Activated B cell treated with CpG ODN at 0.5 μM for 24 hours (primary cell): ENCODE measurements around the gene INCA1. TPM values are rescaled to one million over a fixed set of nuclear protein-coding genes. Genes with fewer than 3 reads are reported as not detected.
"Not testable (repeated sequence)": the region's sequence is repeated elsewhere in the genome, so short reads cannot be mapped to it uniquely, and the experiment has no call there.

Source experiments
- ATAC-seq: fragments of 200-7000 bp; cut with Tn5 transposase; one replicate; pipeline ENCODE4 v1.10.0; 2021; ENCODE audit warnings: low read depth, mild to moderate bottlenecking, moderate library complexity
- CTCF ChIA-PET: fragments of 350-600 bp; sonication (Branson Sonifier 250); formaldehyde crosslinking; loops from one replicate; lab custom pipeline; 2021; ENCODE audit warnings: antibody characterized with exemption; lab: Charles Lee
- POLR2A ChIA-PET: fragments of 350-600 bp; sonication (Branson Sonifier 250); formaldehyde crosslinking; loops from one replicate; lab custom pipeline; 2021; ENCODE audit warnings: antibody characterized with exemption; lab: Charles Lee
- DNase-seq: peaks from one replicate; pipeline ENCODE4 v3.0.0; 2022
- H3K27ac Mint-ChIP-seq: one replicate; pipeline ENCODE4 v1.8.0; 2020; ENCODE audit warnings: mixed read lengths
- H3K27me3 Mint-ChIP-seq: one replicate; pipeline ENCODE4 v1.8.0; 2021; ENCODE audit warnings: mixed read lengths
- H3K36me3 Mint-ChIP-seq: one replicate; pipeline ENCODE4 v1.8.0; 2021; ENCODE audit warnings: low read depth, mixed read lengths
- H3K4me1 Mint-ChIP-seq: one replicate; pipeline ENCODE4 v1.8.0; 2021; ENCODE audit warnings: mixed read lengths
- H3K4me3 Mint-ChIP-seq: one replicate; pipeline ENCODE4 v1.8.0; 2020; ENCODE audit warnings: mild to moderate bottlenecking, mixed read lengths
- H3K9me3 Mint-ChIP-seq: one replicate; pipeline ENCODE4 v1.8.0; 2020; ENCODE audit warnings: mixed read lengths
- intact Hi-C: fragments of 100-400 bp; cut with micrococcal nuclease; formaldehyde crosslinking; loops from one replicate; pipeline ENCODE4 v1.15.1; 2024
- total RNA-seq: library from RNA; stranded (reverse); gene quantifications from 2 replicates; pipeline ENCODE4 v1.2.3, GENCODE V29; 2022
- TF ChIP-seq, protein P1 (sequence below): fragments of 200-600 bp; IDR thresholded peaks from one replicate; pipeline ENCODE4 v1.8.0; 2022; ENCODE audit warnings: antibody characterized with exemption, mild to moderate bottlenecking

The INCA1 gene
- total RNA-seq, 1 donor from 2014 or later = 0.44 TPM

DNA sequence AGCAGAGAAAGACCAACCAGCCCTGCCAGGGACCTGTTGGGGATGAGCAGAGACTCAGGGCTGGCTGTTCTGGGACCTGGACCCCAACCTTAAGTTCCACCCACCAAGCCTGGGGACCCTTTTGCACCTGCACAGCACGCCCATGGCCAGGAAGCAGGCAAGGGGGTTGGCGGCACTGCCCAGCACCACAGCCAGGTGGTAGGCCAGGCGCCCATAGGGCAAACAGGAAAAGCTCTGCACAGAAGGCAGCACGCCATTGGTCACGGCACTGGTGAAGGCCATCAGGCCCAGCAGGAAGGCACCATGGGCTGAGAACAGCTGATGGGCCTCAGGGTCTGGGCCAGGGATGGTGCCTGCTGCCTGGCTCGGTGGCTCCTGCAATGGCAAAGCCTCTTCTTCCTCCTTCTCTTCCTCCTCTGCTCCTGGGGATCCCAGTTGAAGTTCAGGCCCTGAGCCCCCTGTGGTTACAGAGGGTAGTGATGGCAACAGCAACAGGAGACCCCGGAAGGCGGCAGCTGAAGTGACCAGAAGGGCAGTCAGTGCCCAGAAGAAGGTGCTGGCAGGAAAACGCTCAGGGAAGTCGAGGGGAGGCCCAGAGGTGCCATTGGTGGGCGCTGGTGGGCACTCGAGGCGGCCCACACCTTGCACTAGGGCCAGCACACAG lies 36.2 kb upstream of the INCA1 start:
- Mint-ChIP-seq H3K9me3 (no peaks in the 10 kb centered on the region), H3K4me1 (peaks cover 14% of the 10 kb centered on the region), H3K4me3 (no peak overlapping the region), H3K36me3 (no peaks in the 10 kb centered on the region), H3K27me3 (peaks cover 10% of the 10 kb centered on the region), H3K27ac (no peak overlapping the region)
- intact Hi-C loops = loop anchor here (5.0 kb wide), 2 partner anchors 79 to 204 kb away; partner anchors contain the start of gene ZNF232
- ATAC-seq (no peak), DNase-seq (no peak)
- ChIA-PET CTCF (interaction anchor here (1.3 to 3.6 kb wide), 2 partner anchors 16 to 28 kb away, joined by 3 to 13 read pairs; no protein-coding TSS in a partner anchor), POLR2A (no interaction called here)
- TF ChIP-seq, protein P1, sequence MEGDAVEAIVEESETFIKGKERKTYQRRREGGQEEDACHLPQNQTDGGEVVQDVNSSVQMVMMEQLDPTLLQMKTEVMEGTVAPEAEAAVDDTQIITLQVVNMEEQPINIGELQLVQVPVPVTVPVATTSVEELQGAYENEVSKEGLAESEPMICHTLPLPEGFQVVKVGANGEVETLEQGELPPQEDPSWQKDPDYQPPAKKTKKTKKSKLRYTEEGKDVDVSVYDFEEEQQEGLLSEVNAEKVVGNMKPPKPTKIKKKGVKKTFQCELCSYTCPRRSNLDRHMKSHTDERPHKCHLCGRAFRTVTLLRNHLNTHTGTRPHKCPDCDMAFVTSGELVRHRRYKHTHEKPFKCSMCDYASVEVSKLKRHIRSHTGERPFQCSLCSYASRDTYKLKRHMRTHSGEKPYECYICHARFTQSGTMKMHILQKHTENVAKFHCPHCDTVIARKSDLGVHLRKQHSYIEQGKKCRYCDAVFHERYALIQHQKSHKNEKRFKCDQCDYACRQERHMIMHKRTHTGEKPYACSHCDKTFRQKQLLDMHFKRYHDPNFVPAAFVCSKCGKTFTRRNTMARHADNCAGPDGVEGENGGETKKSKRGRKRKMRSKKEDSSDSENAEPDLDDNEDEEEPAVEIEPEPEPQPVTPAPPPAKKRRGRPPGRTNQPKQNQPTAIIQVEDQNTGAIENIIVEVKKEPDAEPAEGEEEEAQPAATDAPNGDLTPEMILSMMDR = no peak

DNA sequence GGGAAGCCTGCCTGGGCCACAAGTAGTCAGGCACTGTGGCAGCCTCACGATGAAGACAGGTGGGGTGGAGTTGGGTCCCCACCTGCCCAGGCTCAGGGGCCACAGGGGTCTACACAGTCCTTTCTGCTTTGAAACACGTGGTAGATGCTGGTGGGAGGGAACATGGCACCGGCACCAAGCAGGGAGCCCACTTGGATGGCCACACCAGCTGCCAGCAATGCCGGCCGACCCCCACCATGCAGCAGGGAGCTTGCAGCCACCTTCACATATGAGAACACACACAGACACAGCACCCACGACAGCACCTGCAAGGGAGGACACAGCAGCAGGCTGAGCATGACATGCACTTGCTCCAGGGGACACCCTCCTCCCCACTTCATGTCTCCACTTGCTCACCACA lies 35.5 kb upstream of the INCA1 start:
- Mint-ChIP-seq H3K9me3 (no peaks in the 10 kb centered on the region), H3K4me1 (peaks cover 14% of the 10 kb centered on the region), H3K27ac (no peak overlapping the region), H3K27me3 (peaks cover 10% of the 10 kb centered on the region), H3K4me3 (no peak overlapping the region), H3K36me3 (no peaks in the 10 kb centered on the region)
- intact Hi-C loops = loop anchor here (5.0 kb wide), 2 partner anchors 79 to 204 kb away; partner anchors contain the start of gene ZNF232
- TF ChIP-seq, protein P1 = no peak
- no peak for DNase-seq
- ChIA-PET POLR2A (interaction anchor here (2.1 kb wide), 1 partner anchor 85 kb away, joined by 8 read pairs; the partner anchor contains the start of gene PFN1), CTCF (no interaction called here)
- ATAC-seq = no peak

DNA sequence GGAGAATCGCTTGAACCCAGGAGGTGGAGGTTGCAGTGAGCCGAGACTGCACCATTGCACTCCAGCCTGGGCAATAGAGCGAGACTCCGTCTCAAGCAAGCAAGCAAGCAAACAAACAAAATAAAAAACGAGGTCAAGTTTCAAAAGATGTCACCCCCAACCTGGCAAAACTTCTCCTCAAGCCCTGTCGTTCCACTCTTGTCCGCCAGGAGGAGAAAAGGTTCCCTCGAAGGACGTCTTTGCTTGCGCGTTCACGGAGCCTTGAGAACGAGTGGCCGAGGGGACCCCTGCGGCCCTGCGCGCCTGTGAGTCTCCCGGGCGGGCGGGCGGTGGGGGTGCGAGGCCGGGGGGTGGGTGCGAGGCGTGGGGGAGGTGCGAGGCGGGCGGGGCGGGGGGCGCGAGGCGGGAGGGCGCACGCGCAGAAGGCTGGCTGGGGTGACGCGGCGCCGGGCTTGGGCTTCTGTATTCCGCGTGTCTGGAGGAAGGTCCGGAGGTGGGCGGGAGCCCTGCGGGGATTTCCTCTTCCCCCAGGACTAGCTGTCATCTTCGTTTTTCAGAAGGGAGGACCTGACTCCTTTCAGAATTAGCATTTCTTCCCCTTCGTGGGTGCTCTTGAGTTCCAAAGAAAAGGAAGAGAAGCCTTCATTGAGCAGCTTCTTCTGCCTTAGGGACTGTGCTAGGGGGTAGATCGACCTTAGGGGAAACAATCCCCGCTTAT lies 34.2 kb upstream of the INCA1 start:
- POLR2A ChIA-PET = interaction anchor here (1.0 to 2.2 kb wide), 8 partner anchors 15 to 83 kb away, joined by 3 to 9 read pairs (median 5); partner anchors contain the start of genes INCA1, KIF1C, PFN1 and SPAG7
- H3K4me1 Mint-ChIP-seq = peaks cover 14% of the 10 kb centered on the region
- H3K27ac Mint-ChIP-seq = peak overlapping the region; percentile 71
- H3K4me3 Mint-ChIP-seq = peak overlapping the region; percentile 82
- H3K9me3 Mint-ChIP-seq = no peaks in the 10 kb centered on the region
- CTCF ChIA-PET = interaction anchor here (0.6 to 6.5 kb wide), 8 partner anchors 12 to 408 kb away, joined by 3 to 58 read pairs (median 3); partner anchors contain the start of genes C1QBP and ZFP3
- intact Hi-C loops = loop anchor here (1.0 to 5.0 kb wide), 9 partner anchors 12 to 206 kb away; partner anchors contain the start of genes CAMTA2, INCA1, KIF1C and ZFP3
- H3K27me3 Mint-ChIP-seq = peaks cover 7% of the 10 kb centered on the region
- no peaks in the 10 kb centered on the region for H3K36me3 Mint-ChIP-seq
- TF ChIP-seq, protein P1 = peak; percentile 47
- ATAC-seq (peak; percentile 87), DNase-seq (peak; percentile 75)

DNA sequence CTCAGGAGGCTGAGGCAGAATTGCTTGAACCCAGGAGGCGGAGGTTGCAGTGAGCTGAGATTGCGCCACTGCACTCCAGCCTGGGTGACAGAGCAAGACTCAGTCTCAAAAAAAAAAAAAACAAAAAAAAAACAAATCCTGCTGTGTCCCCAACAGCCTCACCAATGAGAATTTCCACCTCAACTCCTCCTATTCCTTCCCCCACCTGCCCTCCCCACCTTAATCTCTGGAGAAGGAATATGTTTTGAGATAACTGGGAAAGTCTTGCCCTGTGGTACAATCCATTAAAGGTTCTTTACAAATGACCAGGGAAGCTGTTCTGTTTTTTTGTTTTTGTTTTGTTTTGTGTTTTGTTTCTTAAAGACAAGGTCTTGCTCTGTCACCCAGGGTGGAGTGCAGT lies 32.8 kb upstream of the INCA1 start:
- H3K27ac Mint-ChIP-seq, H3K36me3 Mint-ChIP-seq, H3K9me3 Mint-ChIP-seq, DNase-seq, ATAC-seq, H3K4me3 Mint-ChIP-seq, H3K27me3 Mint-ChIP-seq: not testable (repeated sequence)
- POLR2A ChIA-PET = interaction anchor here (0.6 to 2.2 kb wide), 5 partner anchors 19 to 110 kb away, joined by 4 to 9 read pairs (median 4); partner anchors contain the start of genes INCA1, KIF1C and ZFP3
- intact Hi-C loops = loop anchor here (2.0 to 5.0 kb wide), 4 partner anchors 17 to 207 kb away; partner anchors contain the start of genes CAMTA2 and ZNF232
- peaks cover 14% of the 10 kb centered on the region for H3K4me1 Mint-ChIP-seq
- CTCF ChIA-PET = interaction anchor here (0.8 to 6.5 kb wide), 3 partner anchors 22 to 121 kb away, joined by 3 to 58 read pairs (median 4); no protein-coding TSS in a partner anchor

DNA sequence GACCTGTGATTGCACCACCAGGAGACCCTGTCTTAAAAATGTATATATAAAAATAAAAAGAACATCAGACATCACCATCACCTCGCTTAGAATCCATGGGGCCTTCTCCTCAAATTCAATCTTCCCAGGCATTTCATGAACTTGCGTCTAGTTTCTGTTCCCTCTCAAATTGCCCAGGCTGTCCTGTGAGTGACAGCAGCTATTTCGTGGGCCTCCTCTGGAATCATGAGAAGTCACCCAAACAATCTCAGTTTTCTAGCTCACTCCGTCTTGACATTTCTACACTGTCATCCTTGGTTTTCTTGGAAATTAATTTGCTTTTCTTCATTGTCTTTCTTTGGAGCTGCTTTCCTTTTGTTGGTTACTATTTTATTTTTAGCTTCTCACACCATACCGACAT lies 30.6 kb upstream of the INCA1 start:
- intact Hi-C loops = no loop called here
- Mint-ChIP-seq H3K4me1 (peaks cover 14% of the 10 kb centered on the region), H3K9me3 (no peaks in the 10 kb centered on the region), H3K27me3 (no peaks in the 10 kb centered on the region), H3K4me3 (no peak overlapping the region), H3K36me3 (peaks cover 8% of the 10 kb centered on the region), H3K27ac (no peak overlapping the region)
- DNase-seq (no peak), ATAC-seq (no peak)
- ChIA-PET CTCF (interaction anchor here (6.5 kb wide), 1 partner anchor 34 kb away, joined by 58 read pairs; no protein-coding TSS in a partner anchor), POLR2A (interaction anchor here (0.7 to 1.6 kb wide), 5 partner anchors 11 to 893 kb away, joined by 4 to 8 read pairs (median 6); no protein-coding TSS in a partner anchor)
- TF ChIP-seq, protein P1 = no peak
